Measurements from ENCODE around the gene TIMM50. TPM values are rescaled to one million over a fixed set of nuclear protein-coding genes. Genes with fewer than 3 reads are reported as not detected.

The TIMM50 gene
- total and polyA plus RNA-seq, 2 of the 13 experiments (the other 11 are each of a cell fraction or from before 2014, with no cell fraction given) = 91.1 to 92.5 TPM

GRCh38 chr19:39506944-39507714 is 26.5 kb downstream of the TIMM50 start (continued):
- TF ChIP-seq ZNF256 (CRISPR knock-in tag; conservative IDR thresholded peaks at IDR 0.05) (peak; percentile 94), CEBPB (IDR thresholded peaks at IDR 0.05; ENCODE audit: borderline replicate concordance, low read depth, low read length) (no peak), ZNF672 (CRISPR knock-in tag; IDR thresholded peaks at IDR 0.05) (peak; percentile 94), GZF1 (CRISPR knock-in tag; IDR thresholded peaks at IDR 0.05) (no peak), RORA (CRISPR knock-in tag; IDR thresholded peaks at IDR 0.05) (no peak), PTBP1 (IDR thresholded peaks at IDR 0.05; ENCODE audit: low read depth, low read length, poor library complexity, severe bottlenecking) (no peak), THAP9 (CRISPR knock-in tag; IDR thresholded peaks at IDR 0.05; ENCODE audit: borderline replicate concordance) (no peak), ZBTB46 (CRISPR knock-in tag; IDR thresholded peaks at IDR 0.05; ENCODE audit: borderline replicate concordance) (no peak), PRPF4 (IDR thresholded peaks at IDR 0.05; ENCODE audit: low read depth, low read length, poor library complexity, severe bottlenecking) (no peak), ZFP91 (CRISPR knock-in tag; IDR thresholded peaks at IDR 0.05; ENCODE audit: borderline replicate concordance) (peak; percentile 72), SATB2 (CRISPR knock-in tag; IDR thresholded peaks at IDR 0.05) (peak; percentile 96), ZNF260 (CRISPR knock-in tag; IDR thresholded peaks at IDR 0.05; ENCODE audit: borderline replicate concordance, low read depth) (no peak), EHMT2 (IDR thresholded peaks at IDR 0.05; ENCODE audit: borderline replicate concordance, low read depth, low read length) (no peak), MEIS1 (CRISPR knock-in tag; IDR thresholded peaks at IDR 0.05; ENCODE audit: borderline replicate concordance) (no peak), NFKBIZ (CRISPR knock-in tag; IDR thresholded peaks at IDR 0.05) (0 out of 2 replicates have a peak, but pooled peaks have one; percentile 11), TCF7L2 (IDR thresholded peaks at IDR 0.05; ENCODE audit: low read depth, low read length) (no peak), IRF2 (CRISPR knock-in tag; IDR thresholded peaks at IDR 0.05) (no peak; the same call in 1 of the 2 replicates), RCOR2 (CRISPR knock-in tag; IDR thresholded peaks at IDR 0.05) (no peak), ADNP (CRISPR knock-in tag; IDR thresholded peaks at IDR 0.05) (no peak), HNF1B (CRISPR knock-in tag; IDR thresholded peaks at IDR 0.05) (no peak), ZNF414 (CRISPR knock-in tag; IDR thresholded peaks at IDR 0.05) (no peak)

Data from HepG2 (cell line).